GM20000 (cell line): ENCODE results near the gene RFC2.
"Not testable (repeated sequence)": the region's sequence is repeated elsewhere in the genome, so short reads cannot be mapped to it uniquely, and the experiment has no call there.

ENCODE experiments used
- DNase-seq: peaks from one replicate; pipeline ENCODE4 v3.0.0; 2012; ENCODE audit warnings: low spot score
- CTCF ChIP-seq: IDR thresholded peaks from 2 replicates; pipeline ENCODE4 v1.5.1; 2012; ENCODE audit warnings: mild to moderate bottlenecking, control low read depth; ENCODE audit errors: extremely low read depth, missing control alignments

The RFC2 gene

GRCh38 chr7:74267756-74268565 lies 13.8 kb upstream of the RFC2 start:
- no peak for TF ChIP-seq CTCF

GRCh38 chr7:74266191-74266963 lies 12.2 kb upstream of the RFC2 start:
- no peak for TF ChIP-seq CTCF
- no peak for DNase-seq

More at GRCh38 chr7:74267756-74268565, 13.8 kb upstream of the RFC2 start:
- DNase-seq: no peak

- TF ChIP-seq CTCF: no peak
- no peak for DNase-seq
Measured at GRCh38 chr7:74263399-74264120, 9.4 kb upstream of the RFC2 start.

- DNase-seq: no peak
- no peak for TF ChIP-seq CTCF
Measured at GRCh38 chr7:74262639-74263398, 8.6 kb upstream of the RFC2 start.

GRCh38 chr7:74258639-74259038 lies 4.4 kb upstream of the RFC2 start:
- no peak for TF ChIP-seq CTCF
- DNase-seq: no peak

- no peak for TF ChIP-seq CTCF
- DNase-seq: no peak
Measured at GRCh38 chr7:74256491-74257408, 2.6 kb upstream of the RFC2 start.

GRCh38 chr7:74255461-74255860 lies 1.3 kb upstream of the RFC2 start:
- DNase-seq: not testable (repeated sequence)
